CD4-positive, alpha-beta T cell (primary cell): ENCODE results near the gene SLC39A10. TPM values are rescaled to one million over a fixed set of nuclear protein-coding genes. Genes with fewer than 3 reads are reported as not detected.

ENCODE experiments used
- ATAC-seq: fragments of 200-7000 bp; cut with Tn5 transposase; one replicate; pipeline ENCODE4 v1.10.0; 2022; ENCODE audit warnings: mild to moderate bottlenecking; ENCODE audit not compliant: poor library complexity
- CTCF ChIA-PET: fragments of 350-600 bp; sonication (Branson Sonifier 250); formaldehyde crosslinking; loops from one replicate; lab custom pipeline; 2021; ENCODE audit warnings: antibody characterized with exemption, inconsistent platforms; lab: Charles Lee
- POLR2A ChIA-PET: fragments of 350-600 bp; sonication (Branson Sonifier 250); formaldehyde crosslinking; loops from one replicate; lab custom pipeline; 2021; ENCODE audit warnings: antibody characterized with exemption, inconsistent platforms; lab: Charles Lee
- DNase-seq, 14 experiments: peaks; one replicate each; pipeline ENCODE4 v3.0.0-alpha.2; 2013 to 2020; ENCODE audit warnings: mixed read lengths in 2 of 14
- H3K27ac ChIP-seq, 2 donors: one replicate each; pipeline versions ENCODE4 v1.5.1 to v1.7.0; 2013; ENCODE audit warnings: low read length in 2 of 2, low read depth in 1 of 2, mild to moderate bottlenecking in 1 of 2
- H3K27me3 ChIP-seq, 2 experiments: 1 replicate in 1 of 2; 2 replicates in 1 of 2; pipeline versions ENCODE4 v1.6.1 to v1.7.0; 2013; ENCODE audit warnings: low read length in 2 of 2, control low read depth in 1 of 2, mild to moderate bottlenecking in 1 of 2, moderate library complexity in 1 of 2; ENCODE audit not compliant: insufficient read depth in 2 of 2, control insufficient read depth in 1 of 2
- H3K36me3 ChIP-seq: one replicate; pipeline ENCODE4 v1.6.1; 2013; ENCODE audit warnings: low read length, control low read depth; ENCODE audit not compliant: insufficient read depth
- H3K4me1 ChIP-seq: one replicate; pipeline ENCODE4 v1.6.1; 2013; ENCODE audit warnings: low read length, control low read depth; ENCODE audit not compliant: insufficient read depth
- H3K4me3 ChIP-seq: one replicate; pipeline ENCODE4 v1.5.1; 2013; ENCODE audit warnings: mild to moderate bottlenecking, low read length, moderate library complexity
- H3K9me3 ChIP-seq, 2 experiments: 1 replicate in 1 of 2; 2 replicates in 1 of 2; pipeline versions ENCODE4 v1.6.1 to v1.7.0; 2013; ENCODE audit warnings: low read length in 2 of 2, mild to moderate bottlenecking in 2 of 2, control low read depth in 1 of 2, moderate library complexity in 1 of 2; ENCODE audit not compliant: control insufficient read depth in 1 of 2, insufficient read depth in 1 of 2
- H3K27ac Mint-ChIP-seq: one replicate; pipeline ENCODE4 v1.8.0; 2020; ENCODE audit warnings: mixed read lengths
- H3K27me3 Mint-ChIP-seq: one replicate; pipeline ENCODE4 v1.8.0; 2021; ENCODE audit warnings: mixed read lengths
- H3K36me3 Mint-ChIP-seq: one replicate; pipeline ENCODE4 v1.8.0; 2021; ENCODE audit warnings: low read depth, mixed read lengths
- H3K4me1 Mint-ChIP-seq: one replicate; pipeline ENCODE4 v1.8.0; 2021; ENCODE audit warnings: low read depth, mixed read lengths
- H3K4me3 Mint-ChIP-seq: one replicate; pipeline ENCODE4 v1.8.0; 2020; ENCODE audit warnings: mild to moderate bottlenecking, mixed read lengths
- H3K9me3 Mint-ChIP-seq: one replicate; pipeline ENCODE4 v1.8.0; 2020; ENCODE audit warnings: mixed read lengths
- CTCF ChIP-seq: fragments of 200-600 bp; IDR thresholded peaks from one replicate; pipeline ENCODE4 v1.8.0; 2022; ENCODE audit warnings: antibody characterized with exemption, mild to moderate bottlenecking
- intact Hi-C, 2 experiments: fragments of 100-400 bp; cut with DNase I in 1 of 2; cut with micrococcal nuclease in 1 of 2; formaldehyde crosslinking; loops; one replicate each; pipeline versions ENCODE4 v1.15.1 to v1.9.0; 2023 to 2025; cut with DNase I, micrococcal nuclease
- total RNA-seq, 174 experiments: library from RNA in 2 of 174; stranded (reverse) in 2 of 174; gene quantifications; one replicate each; pipeline ENCODE4 v1.2.3 and lab custom pipeline; 2021 to 2026

The SLC39A10 gene
- total RNA-seq, 2 experiments from 2014 or later = 38.2 to 39.4 TPM

GRCh38 chr2:195721042-195721441, 64.0 kb downstream of the SLC39A10 start:
- DNase-seq (no peak), ATAC-seq (no peak)
- no peak overlapping the region for H3K4me3 ChIP-seq
- peaks cover 2% of the 10 kb centered on the region for H3K4me1 ChIP-seq
- TF ChIP-seq CTCF = no peak
- Mint-ChIP-seq H3K27ac (no peak overlapping the region), H3K4me3 (no peak overlapping the region), H3K4me1 (peaks cover 4% of the 10 kb centered on the region), H3K27me3 (no peaks in the 10 kb centered on the region), H3K36me3 (peaks cover 89% of the 10 kb centered on the region), H3K9me3 (no peaks in the 10 kb centered on the region)
- no peak overlapping the region for H3K27ac ChIP-seq
- intact Hi-C loops = no loop called here
- H3K36me3 ChIP-seq = peaks cover 56% of the 10 kb centered on the region
- POLR2A ChIA-PET = no interaction called here
- CTCF ChIA-PET = no interaction called here
- H3K9me3 ChIP-seq = no peaks in the 10 kb centered on the region
- H3K27me3 ChIP-seq = no peaks in the 10 kb centered on the region

- Mint-ChIP-seq H3K9me3 (no peaks in the 10 kb centered on the region), H3K27ac (no peak overlapping the region), H3K27me3 (no peaks in the 10 kb centered on the region), H3K4me3 (no peak overlapping the region), H3K4me1 (peaks cover 4% of the 10 kb centered on the region), H3K36me3 (peaks cover 89% of the 10 kb centered on the region)
- Histone ChIP-seq H3K9me3 (no peaks in the 10 kb centered on the region), H3K36me3 (peaks cover 46% of the 10 kb centered on the region), H3K27me3 (no peaks in the 10 kb centered on the region), H3K4me1 (peaks cover 2% of the 10 kb centered on the region), H3K27ac (no peak overlapping the region), H3K4me3 (no peak overlapping the region)
- intact Hi-C loops = no loop called here
- DNase-seq (no peak), ATAC-seq (no peak)
- TF ChIP-seq CTCF = no peak
- ChIA-PET POLR2A (no interaction called here), CTCF (no interaction called here)
Measured at GRCh38 chr2:195722075-195722474, 65.0 kb downstream of the SLC39A10 start.

GRCh38 chr2:195727106-195727505, 70.1 kb downstream of the SLC39A10 start:
- H3K4me3 ChIP-seq = no peak overlapping the region
- Mint-ChIP-seq H3K27ac (no peak overlapping the region), H3K27me3 (no peaks in the 10 kb centered on the region), H3K4me1 (no peaks in the 10 kb centered on the region), H3K4me3 (no peak overlapping the region), H3K9me3 (no peaks in the 10 kb centered on the region), H3K36me3 (peaks cover 90% of the 10 kb centered on the region)
- intact Hi-C loops = no loop called here
- ATAC-seq = no peak
- TF ChIP-seq CTCF = no peak
- POLR2A ChIA-PET = no interaction called here
- CTCF ChIA-PET = no interaction called here
- H3K27ac ChIP-seq = no peak overlapping the region
- H3K36me3 ChIP-seq = peaks cover 42% of the 10 kb centered on the region
- H3K27me3 ChIP-seq = no peaks in the 10 kb centered on the region
- no peaks in the 10 kb centered on the region for H3K9me3 ChIP-seq
- no peak for DNase-seq
- H3K4me1 ChIP-seq = no peaks in the 10 kb centered on the region
